Stimulated activated CD4-positive, alpha-beta T cell treated with anti-CD3 and anti-CD28 coated beads, Interleukin-4, amount 100 ng/mL, for 4 hours (primary cell): ENCODE results near the gene DPF1.

Experiments used
- DNase-seq, 2 experiments: peaks; one replicate each; pipeline ENCODE4 v3.0.0-alpha.2; 2020

The DPF1 gene

DNA sequence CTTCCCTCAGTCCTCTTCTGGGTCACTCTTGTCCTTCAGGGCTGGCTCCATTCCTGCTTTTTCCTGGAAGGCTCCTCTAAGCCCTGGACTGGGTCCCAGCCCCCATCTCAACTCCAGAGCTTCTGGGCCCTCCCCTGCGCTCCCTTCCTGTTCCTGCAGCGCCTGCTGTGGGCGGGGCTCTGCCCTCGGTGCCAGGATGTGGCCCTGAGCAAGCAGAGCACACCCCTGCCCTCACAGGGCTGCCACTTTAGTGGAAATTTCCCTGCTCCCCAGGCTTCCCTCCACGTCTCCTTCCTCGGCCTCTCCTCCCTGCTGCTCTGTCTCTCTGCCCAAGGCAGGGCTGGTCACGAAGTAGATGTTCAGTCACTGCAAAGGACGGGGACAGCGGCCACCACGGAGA is 28.8 kb downstream of the DPF1 start:
- no peak for DNase-seq

DNA sequence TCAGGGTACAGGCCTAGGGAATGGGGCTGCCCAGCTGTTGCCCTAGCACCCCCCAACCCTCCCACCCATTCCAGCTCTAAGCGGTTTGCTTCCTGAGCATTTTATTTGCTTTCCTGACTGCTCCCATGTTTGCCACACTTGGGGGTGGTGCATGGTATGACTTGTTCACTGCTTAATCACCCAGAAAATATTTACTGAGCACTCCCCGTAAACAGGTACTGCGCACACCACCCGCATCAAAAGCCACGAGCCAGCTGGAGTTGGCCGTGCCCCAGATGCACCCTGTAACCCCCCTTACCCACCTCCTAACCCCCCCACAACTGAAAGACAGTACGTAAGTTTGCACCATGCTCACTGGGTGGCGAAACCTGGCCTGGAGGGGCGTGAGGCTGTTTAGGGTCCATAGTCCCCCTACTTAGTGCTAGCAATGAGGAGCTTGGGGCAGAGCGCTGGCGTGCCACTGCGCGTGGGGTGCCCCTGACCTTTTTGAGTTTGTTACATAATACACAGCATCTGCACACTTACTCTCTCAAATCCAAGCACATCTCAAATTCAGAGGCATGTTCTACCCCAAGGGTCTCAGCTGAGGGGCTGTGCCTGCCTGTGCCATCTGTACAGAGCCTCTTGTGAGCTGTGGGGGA is 29.8 kb downstream of the DPF1 start:
- DNase-seq, result no peak

DNA sequence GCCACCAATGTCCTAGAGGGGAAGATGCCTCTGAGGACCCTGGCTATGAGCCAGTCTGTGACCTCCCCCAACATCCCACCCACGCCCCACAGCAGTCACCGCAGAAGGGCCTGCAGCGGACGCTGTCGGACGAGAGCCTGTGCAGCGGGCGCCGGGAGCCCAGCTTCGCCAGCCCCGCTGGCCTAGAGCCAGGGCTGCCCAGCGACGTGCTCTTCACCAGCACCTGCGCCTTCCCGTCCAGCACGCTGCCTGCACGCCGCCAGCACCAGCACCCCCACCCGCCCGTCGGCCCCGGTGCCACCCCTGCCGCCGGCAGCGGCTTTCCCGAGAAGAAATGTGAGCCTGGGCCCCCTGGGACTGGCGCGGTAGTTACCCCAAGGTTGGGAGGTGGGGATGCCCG is 30.6 kb downstream of the DPF1 start:
- no peak for DNase-seq

GRCh38 chr19:38191747-38192146 is 32.3 kb downstream of the DPF1 start:
- DNase-seq, result no peak

- no peak for DNase-seq
Observed at GRCh38 chr19:38190793-38191192, 33.2 kb downstream of the DPF1 start.

GRCh38 chr19:38190061-38190460 is 34.0 kb downstream of the DPF1 start:
- DNase-seq, result no peak

GRCh38 chr19:38185562-38185961 is 38.5 kb downstream of the DPF1 start:
- no peak for DNase-seq

DNA sequence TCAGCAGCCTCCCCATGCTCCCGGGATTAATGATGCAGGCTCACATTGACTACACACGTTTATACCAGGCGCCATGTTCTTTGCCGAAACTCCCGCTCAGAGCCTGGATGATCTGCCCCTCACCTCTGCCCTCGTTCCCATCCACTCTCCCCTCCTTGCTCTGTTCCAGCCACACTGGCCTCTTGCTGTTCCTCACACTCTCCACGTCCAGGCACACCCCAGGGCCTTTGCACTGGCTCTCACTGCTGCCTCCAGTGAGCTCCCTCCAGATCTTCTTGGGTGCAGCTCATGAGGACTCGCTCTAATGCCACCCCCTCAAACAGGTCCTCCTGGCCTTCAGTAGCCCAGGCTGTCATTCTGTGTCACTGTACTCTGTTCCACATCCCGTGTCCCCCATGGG is 39.2 kb downstream of the DPF1 start:
- no peak for DNase-seq

DNA sequence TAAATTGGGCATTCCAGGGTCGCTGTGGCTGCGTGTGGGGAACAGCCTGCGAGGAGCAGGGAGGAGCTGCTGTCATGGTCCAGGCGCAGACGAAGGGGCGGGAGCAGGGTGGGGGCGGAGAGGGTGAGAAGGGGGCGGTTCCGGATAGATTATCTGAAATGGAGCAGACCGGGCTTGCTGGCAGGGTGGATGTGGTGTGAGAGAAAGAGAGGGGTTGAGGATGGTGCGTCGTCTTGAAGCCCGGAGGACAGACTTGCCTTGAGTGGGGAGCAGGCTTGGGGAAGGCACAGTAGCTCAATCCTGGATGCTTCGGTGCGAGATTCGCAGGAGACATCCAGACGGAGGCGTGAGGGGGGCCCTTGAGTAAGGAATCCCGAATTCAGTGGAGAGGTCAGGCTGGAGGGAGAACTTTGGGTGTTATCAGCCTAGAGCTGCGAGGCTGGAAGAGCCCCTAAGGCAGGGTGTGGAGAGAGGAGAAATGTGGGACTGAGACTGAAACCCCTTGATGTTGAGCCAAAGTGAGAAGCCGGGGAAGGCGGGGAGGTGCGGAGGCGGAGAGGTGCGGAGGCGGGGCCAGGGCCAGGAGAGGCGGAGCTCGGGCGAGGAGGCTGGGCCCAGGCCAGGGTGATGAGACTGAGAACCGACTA is 40.6 kb downstream of the DPF1 start:
- no peak for DNase-seq

DNA sequence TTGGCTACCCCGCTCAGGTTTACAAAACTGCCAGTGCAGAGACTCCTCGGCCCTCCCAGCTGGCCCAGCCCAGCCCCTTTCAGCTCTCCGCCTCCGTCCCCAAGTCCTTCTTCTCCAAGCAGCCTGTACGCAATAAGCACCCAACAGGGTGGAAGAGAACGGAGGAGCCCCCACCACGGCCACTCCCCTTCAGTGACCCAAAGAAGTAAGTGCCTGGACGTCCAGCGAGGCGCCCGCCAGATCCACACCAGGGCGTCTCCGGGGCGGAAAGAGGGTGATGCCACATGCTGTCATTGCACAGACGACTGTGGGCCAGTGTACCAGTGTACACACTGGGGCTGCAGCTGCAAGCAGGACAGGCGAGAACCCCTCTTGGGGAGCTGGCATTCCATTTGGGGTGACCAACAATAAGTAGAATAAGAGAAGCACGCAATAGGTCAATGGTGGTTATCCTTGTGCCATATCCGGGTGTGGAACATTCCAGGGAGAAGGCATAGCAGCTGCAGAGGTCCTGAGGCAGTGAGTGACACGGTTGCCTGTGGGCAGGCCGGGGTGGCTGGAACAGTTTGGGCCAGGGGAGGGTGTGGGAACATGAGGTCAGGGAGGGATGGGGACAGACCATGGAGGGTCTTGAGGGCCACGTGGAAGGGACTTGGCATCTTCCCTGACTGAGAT is 41.3 kb downstream of the DPF1 start:
- DNase-seq, result no peak

- no peak for DNase-seq
Observed at GRCh38 chr19:38180071-38180470, 44.0 kb downstream of the DPF1 start.

DNA sequence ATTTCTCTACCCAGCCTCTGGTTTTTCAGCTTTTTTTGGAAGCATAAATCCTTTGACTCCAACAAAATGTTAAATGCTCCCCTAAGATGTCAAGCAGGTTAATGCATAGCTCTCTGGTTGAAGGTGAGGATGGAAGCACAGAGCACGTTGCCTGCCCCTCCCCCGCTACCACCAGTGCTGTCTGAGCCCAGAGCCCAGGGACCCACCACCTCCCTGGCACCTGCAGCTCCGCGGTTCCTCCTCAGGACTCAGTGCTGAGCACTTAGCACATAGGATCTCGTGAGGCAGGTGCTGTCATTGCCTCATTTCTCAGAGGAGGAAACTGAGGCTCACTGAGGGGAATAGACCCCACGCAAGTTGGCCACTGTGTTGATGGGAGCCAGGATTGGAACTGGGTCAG is 48.6 kb downstream of the DPF1 start:
- no peak for DNase-seq

DNA sequence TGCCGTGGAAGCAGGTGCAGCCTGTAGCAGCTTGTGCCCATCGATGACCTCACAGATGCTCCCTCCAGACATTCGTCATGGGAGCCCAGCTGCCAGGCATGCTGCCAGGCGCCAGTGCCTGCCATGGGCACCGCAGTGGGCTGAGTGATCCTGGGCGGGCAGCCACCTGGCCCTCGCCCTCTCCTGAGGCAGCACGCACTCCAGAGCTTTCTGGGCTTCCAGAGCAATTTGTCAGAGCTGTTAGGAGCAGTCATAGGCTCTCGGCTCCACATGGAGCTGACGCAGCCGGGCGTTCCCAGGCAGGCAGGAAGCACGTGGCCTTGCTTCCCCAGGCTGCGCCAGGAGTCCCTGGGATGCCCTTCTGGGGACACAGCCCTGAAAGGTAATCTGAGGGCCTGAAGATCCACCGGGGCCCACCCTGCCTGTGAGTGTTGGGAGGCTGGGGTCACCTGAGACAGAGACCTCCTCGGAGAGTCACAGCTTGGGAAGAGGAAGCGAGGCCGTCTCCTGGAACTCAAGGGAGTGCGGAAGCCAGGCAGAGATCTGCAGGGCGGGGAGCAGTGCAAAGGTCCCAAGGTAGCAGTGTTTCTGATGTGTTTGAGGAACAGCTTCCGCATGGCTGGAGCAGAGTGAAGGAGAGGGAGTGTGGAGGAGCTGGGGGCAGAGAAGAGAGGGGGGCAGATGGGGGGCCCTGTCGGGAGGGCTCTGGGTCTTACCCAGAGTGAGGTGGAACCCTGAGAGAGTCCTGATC is 50.6 kb downstream of the DPF1 start:
- no peak for DNase-seq

DNA sequence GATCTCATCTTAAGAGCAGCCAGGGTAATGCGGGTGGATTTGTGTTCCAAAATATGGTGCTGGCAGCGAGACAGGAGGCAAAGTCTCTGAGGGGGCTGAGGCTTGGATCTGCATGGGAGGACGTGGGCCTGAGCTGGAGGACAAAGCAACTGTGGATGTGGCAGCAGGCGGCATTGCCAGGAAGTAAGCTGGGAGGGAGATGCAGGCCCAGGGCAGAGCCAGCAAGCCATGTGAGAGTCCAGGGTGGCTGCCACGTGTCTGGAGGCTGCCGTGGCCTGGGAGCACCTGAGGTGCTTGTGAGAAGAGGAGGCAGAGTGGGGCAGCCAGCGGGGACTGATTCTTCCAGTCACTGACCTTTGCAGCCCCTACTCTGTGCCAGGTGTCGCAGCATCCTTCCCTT is 52.0 kb downstream of the DPF1 start:
- DNase-seq, result no peak

- no peak for DNase-seq
Observed at GRCh38 chr19:38170334-38170733, 53.7 kb downstream of the DPF1 start.

- DNase-seq, result no peak
Observed at GRCh38 chr19:38168637-38169036, 55.4 kb downstream of the DPF1 start.

- DNase-seq, result no peak
Observed at GRCh38 chr19:38165335-38165734, 58.7 kb downstream of the DPF1 start.

DNA sequence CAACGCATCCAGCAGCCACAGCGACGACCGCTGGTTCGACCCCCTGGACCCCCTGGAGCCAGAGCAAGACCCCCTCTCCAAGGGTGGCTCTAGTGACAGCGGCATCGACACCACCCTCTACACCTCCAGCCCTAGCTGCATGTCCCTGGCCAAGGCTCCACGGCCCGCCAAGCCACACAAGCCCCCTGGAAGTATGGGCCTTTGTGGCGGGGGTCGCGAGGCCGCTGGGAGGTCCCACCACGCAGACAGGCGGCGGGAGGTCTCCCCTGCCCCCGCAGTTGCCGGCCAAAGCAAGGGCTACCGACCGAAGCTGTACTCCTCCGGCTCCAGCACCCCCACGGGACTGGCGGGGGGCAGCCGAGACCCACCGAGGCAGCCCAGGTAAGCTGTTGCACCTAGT is 59.5 kb downstream of the DPF1 start:
- no peak for DNase-seq

GRCh38 chr19:38163419-38164290 is 60.4 kb downstream of the DPF1 start:
- DNase-seq, result no peak

DNA sequence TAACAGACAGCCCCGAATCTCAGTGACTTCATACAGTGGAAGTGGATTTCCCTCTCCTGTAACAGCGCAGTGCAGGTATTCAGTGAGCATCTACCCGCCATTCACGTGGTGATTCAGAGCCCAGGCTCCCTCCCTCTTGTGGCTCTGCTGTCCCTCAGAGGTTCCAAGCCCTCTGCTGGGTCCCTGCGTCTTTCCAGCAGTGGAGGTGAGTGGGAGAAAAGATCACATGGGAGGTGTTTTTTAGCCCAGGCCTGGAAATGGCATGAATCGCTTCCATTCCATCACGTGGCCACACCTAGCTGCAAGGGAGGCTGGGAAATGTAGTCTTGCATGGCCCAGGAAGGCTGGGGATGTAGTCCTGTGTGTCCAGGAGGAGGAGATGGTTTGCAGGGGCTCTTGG is 61.4 kb downstream of the DPF1 start:
- DNase-seq, result no peak

DNA sequence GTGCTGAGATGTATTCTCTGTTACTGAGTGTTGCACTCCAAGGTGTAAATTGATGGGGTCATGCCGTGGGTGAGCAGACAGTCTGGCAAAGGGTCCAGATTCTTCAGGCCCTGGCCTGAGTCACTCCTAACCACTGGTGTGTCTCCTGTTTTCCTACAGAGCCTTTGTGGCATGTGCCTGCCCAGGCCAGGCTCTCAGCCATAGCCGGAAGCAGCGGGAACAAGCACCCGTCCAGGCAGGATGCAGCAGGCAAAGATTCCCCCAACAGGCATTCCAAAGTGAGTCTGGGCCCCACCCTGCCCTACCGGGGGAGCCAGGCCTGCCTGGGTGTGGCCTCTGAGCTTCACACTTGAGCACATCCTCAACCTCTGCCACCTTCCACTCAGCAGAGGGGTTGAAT is 61.9 kb downstream of the DPF1 start:
- no peak for DNase-seq
